Stimulated activated CD4-positive, alpha-beta T cell treated with anti-CD3 and anti-CD28 coated beads, TNF-alpha, amount 100 ng/mL, for 24 hours (primary cell): ENCODE results near the gene MMP11.

Source experiments
- DNase-seq, 3 experiments: peaks; one replicate each; pipeline ENCODE4 v3.0.0-alpha.2; 2020; ENCODE audit warnings: low read depth in 3 of 3

The MMP11 gene

DNA sequence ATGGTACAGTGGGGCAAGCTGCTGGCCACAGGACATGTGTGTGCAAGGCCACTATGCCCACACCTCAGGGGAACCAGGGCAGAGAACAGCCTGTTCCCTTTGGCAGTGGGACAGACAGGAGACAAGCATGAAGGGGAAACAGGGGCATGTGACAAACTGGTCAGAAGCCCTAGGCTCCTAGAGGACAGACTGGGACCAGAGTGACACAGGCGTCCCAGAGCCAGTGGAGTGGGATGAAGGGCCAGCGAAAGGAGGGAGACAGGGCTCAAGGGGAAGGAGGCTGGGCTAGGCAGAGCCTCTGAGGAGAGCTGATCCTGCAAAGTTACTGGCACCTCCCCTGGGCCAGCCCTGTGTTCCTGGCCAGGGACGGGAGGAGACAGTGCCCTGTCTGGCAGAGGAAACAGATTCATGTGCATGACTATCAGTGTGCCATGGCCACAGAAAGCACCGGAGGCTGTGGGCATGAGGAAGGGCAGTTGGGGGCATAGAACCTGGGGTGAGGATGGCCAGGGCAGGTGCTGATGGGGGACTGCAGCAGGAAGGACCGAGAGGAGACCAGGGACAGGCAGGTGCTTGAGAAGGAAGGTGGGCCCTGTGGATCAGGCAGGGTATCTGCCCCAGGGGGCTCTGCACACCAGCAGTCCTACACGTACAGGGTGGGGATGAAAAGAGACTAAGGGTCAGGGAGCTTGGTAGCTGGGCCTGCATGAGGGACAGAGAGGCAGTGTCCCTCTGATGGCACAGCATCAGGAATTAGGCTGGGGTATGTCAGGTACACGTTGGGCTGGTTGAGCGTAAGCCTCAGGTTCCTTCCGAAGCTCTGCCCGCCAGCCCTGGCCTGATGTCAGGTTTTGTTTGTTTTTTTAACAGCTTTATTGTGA is 56.4 kb downstream of the MMP11 start:
- DNase-seq: no peak

DNA sequence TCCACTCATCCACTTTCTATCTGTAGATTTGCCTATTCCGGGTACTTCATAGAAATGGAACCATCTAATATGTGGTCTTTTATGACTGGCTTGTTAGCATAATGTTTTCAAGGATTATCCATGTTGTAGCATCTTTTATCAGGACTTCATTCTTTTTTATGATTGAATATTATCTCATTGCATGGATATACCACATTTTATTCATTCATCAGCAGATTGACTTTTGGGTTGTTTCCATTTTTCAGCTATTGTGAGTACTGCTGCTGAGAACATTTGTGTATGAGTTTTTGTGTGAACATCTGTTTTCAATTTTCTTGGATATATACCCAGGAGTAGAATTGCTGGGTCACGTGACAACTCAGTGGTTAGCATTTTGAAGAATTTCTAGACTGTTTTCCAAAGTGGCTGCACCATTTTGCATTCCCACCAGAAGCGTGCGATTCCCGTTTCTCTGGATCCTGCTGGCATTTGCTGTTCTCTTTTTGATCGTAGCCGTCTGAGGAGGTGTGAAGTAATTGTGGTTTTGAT is 57.3 kb downstream of the MMP11 start:
- no peak for DNase-seq

DNA sequence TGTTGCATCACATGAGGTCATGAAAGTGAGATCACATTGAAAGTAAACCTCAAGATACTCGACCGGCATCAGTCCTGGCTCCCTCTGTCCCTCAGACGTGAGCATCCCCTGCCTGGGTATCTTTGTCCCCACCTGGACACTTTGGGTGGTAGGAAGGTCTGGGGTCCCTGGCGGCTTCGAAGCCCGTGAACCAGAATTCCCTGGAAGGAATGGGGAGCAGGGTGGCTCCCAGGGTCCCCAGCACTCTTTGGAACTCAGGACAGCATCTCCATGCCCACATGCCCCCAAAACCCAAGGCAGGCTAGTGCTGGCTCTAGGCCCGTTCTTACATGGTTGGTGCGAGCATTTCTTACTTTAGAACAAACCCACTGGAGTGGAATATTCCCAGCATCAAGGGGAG is 58.6 kb downstream of the MMP11 start:
- no peak for DNase-seq

GRCh38 chr22:23831781-23832180 is 59.1 kb downstream of the MMP11 start:
- no peak for DNase-seq

DNA sequence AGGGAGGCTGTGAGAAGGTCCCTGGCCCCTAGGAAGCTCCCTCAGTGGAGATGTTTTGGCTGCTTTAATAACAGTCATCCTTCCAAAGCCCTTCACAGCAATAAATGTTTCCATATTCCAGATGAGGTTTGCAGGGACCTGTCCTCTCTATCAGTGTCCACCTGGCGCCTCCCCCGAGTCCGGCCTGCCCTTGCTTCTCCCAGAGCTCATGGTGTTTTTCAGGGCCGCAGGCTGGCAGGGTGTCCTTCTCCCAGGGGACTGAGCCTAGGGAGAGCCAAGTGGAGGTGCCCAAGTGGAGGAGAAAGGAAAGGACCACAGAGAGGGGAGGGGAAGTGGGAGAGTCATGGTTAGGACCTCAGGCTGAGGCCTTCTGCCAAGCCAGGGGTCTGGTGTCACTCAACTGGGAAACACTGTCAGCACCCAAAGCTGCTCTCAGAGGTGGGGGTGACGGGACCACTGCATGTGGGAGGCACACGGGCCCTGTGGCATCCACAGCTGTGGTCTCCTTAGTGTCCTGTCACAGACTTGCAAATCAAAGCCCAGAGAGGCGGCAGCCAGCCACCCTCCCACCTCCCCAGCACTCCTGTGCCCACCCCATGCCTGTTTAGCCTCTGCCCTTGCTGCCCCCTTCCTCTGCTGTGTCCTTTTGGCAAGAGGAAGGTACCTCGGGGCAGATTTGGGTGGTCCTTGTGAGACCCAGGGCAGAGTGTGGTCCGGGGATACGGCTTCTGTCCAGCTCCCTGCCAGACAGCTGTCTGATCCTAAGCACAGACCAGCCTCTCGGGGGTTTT is 59.8 kb downstream of the MMP11 start:
- DNase-seq: no peak

DNA sequence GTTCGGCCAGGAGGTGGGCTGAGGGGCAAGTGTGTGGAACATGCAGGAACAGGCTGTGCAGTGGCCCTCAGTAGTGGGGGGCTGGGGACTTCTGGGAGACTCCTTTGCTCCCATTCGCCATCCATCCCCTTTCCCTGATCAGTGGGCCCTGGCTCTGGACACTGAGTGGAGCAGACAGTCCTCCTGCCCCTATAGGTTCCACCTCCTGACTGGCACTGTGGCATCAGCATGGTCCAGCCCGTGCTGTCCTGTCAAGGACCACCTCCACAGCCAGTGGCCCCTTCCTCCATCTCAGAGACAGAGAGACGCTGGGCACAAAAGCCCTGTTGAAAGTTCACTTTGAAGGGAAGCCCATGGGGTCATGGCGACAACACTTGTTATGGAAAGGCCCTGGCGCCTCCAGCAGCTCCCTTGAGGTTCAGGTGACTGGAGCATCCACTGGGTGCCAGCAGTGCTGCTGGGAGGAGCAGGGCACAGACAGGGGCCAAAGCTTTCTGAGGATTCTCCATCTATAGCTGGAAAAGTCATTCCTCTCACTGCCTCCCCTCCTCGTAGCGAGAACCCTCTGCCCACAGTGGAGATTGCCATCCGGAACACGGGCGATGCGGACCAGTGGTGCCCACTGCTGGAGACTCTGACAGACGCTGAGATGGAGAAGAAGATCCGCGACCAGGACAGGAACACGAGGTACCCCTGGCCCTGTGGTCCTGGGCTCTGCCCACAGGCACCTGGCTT is 60.5 kb downstream of the MMP11 start:
- DNase-seq: no peak
